K562 (cell line): ENCODE measurements around the gene PPIH. TPM values are rescaled to one million over a fixed set of nuclear protein-coding genes. Genes with fewer than 3 reads are reported as not detected.
"Not testable (repeated sequence)": the region's sequence is repeated elsewhere in the genome, so short reads cannot be mapped to it uniquely, and the experiment has no call there.

Source experiments
- ATAC-seq: fragments of 200-7000 bp; cut with Tn5 transposase; 3 replicates; pipeline ENCODE4 v1.9.1; 2020; ENCODE audit warnings: moderate library complexity
- BruUV-seq: library from RNA; stranded (reverse); fragments of 400-500 nt; replicated peaks from 2 replicates; lab custom pipeline; 2021; lab: Mats Ljungman, UMichigan
- CTCF ChIA-PET: fragments of 300-600 bp; formaldehyde crosslinking; extraction: SDS; loops from one replicate; lab custom pipeline; 2021; ENCODE audit warnings: low intra/inter-chr PET ratio; lab: Yijun Ruan, JAX
- POLR2A ChIA-PET: fragments of 300-600, 350-650 bp; sonication (Branson Sonifier 250); formaldehyde crosslinking; extraction: SDS; loops from one replicate; lab custom pipeline; 2021; ENCODE audit warnings: antibody characterized with exemption, inconsistent platforms; lab: Yijun Ruan, JAX
- DNase-seq, 4 experiments: peaks; one replicate each; pipeline versions ENCODE4 v3.0.0 to v3.0.0-alpha.2; 2011 to 2018; ENCODE audit warnings: low spot score in 3 of 4, mixed read lengths in 3 of 4; ENCODE audit errors: extremely low read depth in 1 of 4
- FAIRE-seq: peaks from 2 replicates; lab custom pipeline; 2011; peaks lifted over from hg19 to GRCh38; lab: Jason Lieb, UNC
- H2AFZ ChIP-seq: 2 replicates; pipeline ENCODE4 v1.6.0; 2011; ENCODE audit warnings: low read depth, low read length, control low read depth, inconsistent platforms
- H3K27ac ChIP-seq: fragments of 200-600 bp; 3 replicates; pipeline ENCODE4 v1.8.0; 2011; ENCODE audit warnings: low read depth, mild to moderate bottlenecking, control low read depth, inconsistent platforms, low read length, moderate library complexity, mixed read lengths; ENCODE audit errors: extremely low read depth
- H3K27me3 ChIP-seq, 2 experiments: fragments of 300-600 bp in 1 of 2; 2 replicates in 1 of 2; 3 replicates in 1 of 2; pipeline versions ENCODE4 v1.6.0 to v1.8.0; 2011; ENCODE audit warnings: inconsistent platforms in 2 of 2, low read length in 2 of 2, mild to moderate bottlenecking in 1 of 2, mixed read lengths in 1 of 2, moderate library complexity in 1 of 2; ENCODE audit not compliant: control insufficient read depth in 2 of 2, insufficient read depth in 2 of 2
- H3K36me3 ChIP-seq: fragments of 300-600 bp; 3 replicates; pipeline ENCODE4 v1.8.0; 2011; ENCODE audit warnings: mild to moderate bottlenecking, low read length, inconsistent platforms; ENCODE audit not compliant: control insufficient read depth, insufficient read depth
- H3K4me1 ChIP-seq, 2 experiments: fragments of 200-600 bp in 1 of 2; replicated peaks in 1 of 2; 2 replicates in 1 of 2; 3 replicates in 1 of 2; pipeline versions ENCODE4 v1.5.1 to v1.8.0; 2011; ENCODE audit warnings: inconsistent platforms in 2 of 2, low read length in 2 of 2, mild to moderate bottlenecking in 1 of 2, mixed read lengths in 1 of 2, moderate library complexity in 1 of 2; ENCODE audit not compliant: control insufficient read depth in 2 of 2, insufficient read depth in 2 of 2
- H3K4me2 ChIP-seq: 2 replicates; pipeline ENCODE4 v1.6.1; 2011; ENCODE audit warnings: low read length, control low read depth, inconsistent platforms, mixed read lengths; ENCODE audit not compliant: insufficient read depth
- H3K4me3 ChIP-seq: fragments of 200-600 bp; sonication (generic), shearing (Covaris generic); 2 replicates; pipeline ENCODE4 v1.5.1; 2016; ENCODE audit warnings: control low read depth, inconsistent platforms
- H3K79me2 ChIP-seq: fragments of 200-600 bp; 3 replicates; pipeline ENCODE4 v1.8.0; 2011; ENCODE audit warnings: low read length, inconsistent platforms; ENCODE audit not compliant: control insufficient read depth, insufficient read depth
- H3K9ac ChIP-seq, 2 experiments: 2 replicates each; pipeline versions ENCODE4 v1.6.0 to v1.6.1; 2011; ENCODE audit warnings: low read depth in 2 of 2, low read length in 2 of 2, control low read depth in 1 of 2, inconsistent platforms in 1 of 2, mild to moderate bottlenecking in 1 of 2, mixed read lengths in 1 of 2; ENCODE audit not compliant: insufficient read depth in 1 of 2
- H3K9me1 ChIP-seq: one replicate; pipeline ENCODE4 v1.6.0; 2011; ENCODE audit warnings: inconsistent platforms, mild to moderate bottlenecking, low read length, moderate library complexity; ENCODE audit not compliant: control insufficient read depth, insufficient read depth
- H3K9me3 ChIP-seq: replicated peaks from 2 replicates; pipeline ENCODE4 v1.5.1; 2011; ENCODE audit warnings: low read depth, low read length, inconsistent platforms; ENCODE audit not compliant: control insufficient read depth, insufficient read depth
- H4K20me1 ChIP-seq: replicated peaks from 2 replicates; pipeline ENCODE4 v1.6.1; 2011; ENCODE audit warnings: low read length, inconsistent platforms, mixed read lengths; ENCODE audit not compliant: control insufficient read depth, insufficient read depth
- EWSR1 ChIP-seq: fragments of 450-650 bp; IDR thresholded peaks from 2 replicates; pipeline ENCODE4 v1.6.1; 2018; ENCODE audit warnings: borderline replicate concordance, mild to moderate bottlenecking, low read depth, moderate library complexity; ENCODE audit not compliant: partially characterized antibody
- GATAD2B ChIP-seq: fragments of 450-650 bp; IDR thresholded peaks from 2 replicates; pipeline ENCODE4 v1.6.1; 2017; ENCODE audit warnings: mild to moderate bottlenecking, borderline replicate concordance
- HINFP ChIP-seq: fragments of 450-650 bp; conservative IDR thresholded peaks from 2 replicates; pipeline ENCODE4 v1.6.1; 2016; ENCODE audit warnings: missing genetic modification characterization, low read depth, mild to moderate bottlenecking, control low read depth, missing compliant biosample characterization
- MXI1 ChIP-seq: IDR thresholded peaks from 2 replicates; pipeline ENCODE4 v1.6.1; 2011; ENCODE audit warnings: low read depth, mild to moderate bottlenecking, improper control_type of control experiment, low read length
- PHF21A ChIP-seq: fragments of 450-650 bp; IDR thresholded peaks from 2 replicates; pipeline ENCODE4 v1.6.1; 2017; ENCODE audit warnings: low read depth, borderline replicate concordance
- POLR2AphosphoS5 ChIP-seq: IDR thresholded peaks from 2 replicates; pipeline ENCODE4 v1.6.1; 2011; ENCODE audit warnings: mild to moderate bottlenecking, low read depth, low read length, moderate library complexity; ENCODE audit not compliant: control insufficient read depth, insufficient read depth
- SMAD3 ChIP-seq: fragments of 450-650 bp; formaldehyde crosslinking; conservative IDR thresholded peaks from 2 replicates; pipeline ENCODE4 v1.4.0; 2020; ENCODE audit warnings: mild to moderate bottlenecking
- SMARCC2 ChIP-seq: fragments of 450-650 bp; IDR thresholded peaks from 2 replicates; pipeline ENCODE4 v1.6.1; 2017; ENCODE audit warnings: antibody characterized with exemption, moderate library complexity, mild to moderate bottlenecking, low read depth
- ZNF121 ChIP-seq: sonication (generic); formaldehyde crosslinking; conservative IDR thresholded peaks from 2 replicates; pipeline ENCODE4 v1.8.0; 2022; ENCODE audit warnings: missing genetic modification reagents
- ZNF316 ChIP-seq: fragments of 450-650 bp; IDR thresholded peaks from 2 replicates; pipeline ENCODE4 v1.6.1; 2016
- WGBS: fragments of 100-300 bp; shearing (Covaris generic); methylation state at CpG from one replicate; pipeline ENCODE4 v1.1.6; 2016; ENCODE audit warnings: low coverage, mixed read lengths; ENCODE audit not compliant: insufficient coverage; ENCODE audit errors: missing lambda C conversion rate; 5-methylcytosine and 5-hydroxymethylcytosine counted together
- in situ Hi-C: fragments of 300-500 bp; cut with MboI; formaldehyde crosslinking; loops from 4 replicates; pipeline ENCODE4 v1.15.0; 2018; ENCODE audit warnings: inconsistent platforms, mixed read lengths
- intact Hi-C: fragments of 100-400 bp; cut with micrococcal nuclease; formaldehyde crosslinking; loops from 2 replicates; pipeline ENCODE4 v1.14.2; 2022
- polyA plus RNA-seq, 8 experiments: library from polyadenylated mRNA; depleted of rRNA in 4 of 8; stranded (reverse) in 5 of 8; unstranded in 3 of 8; fragments of >200 nt; fragmentation: Nextera tagmentation in 2 of 8; fragmentation: Illumina TruSeq in 1 of 8; extraction: Ambion mirVana in 2 of 8; extraction: Trizol in 1 of 8; gene quantifications; 2 replicates each; pipeline versions ENCODE4 v1.2.1 to v1.2.3, GENCODE V29; 2011 to 2014; ENCODE audit warnings: inconsistent platforms in 1 of 8, missing spikeins in 1 of 8
- total RNA-seq, 7 experiments: library from RNA; depleted of rRNA in 6 of 7; stranded (reverse); fragments of >200 nt in 6 of 7; fragmentation: Illumina TruSeq in 2 of 7; extraction: Trizol in 2 of 7; gene quantifications; 2 replicates each; pipeline versions ENCODE4 v1.2.1 to v1.2.3, GENCODE V29; 2011 to 2021; ENCODE audit warnings: low replicate concordance in 1 of 7

Gene PPIH
- total and polyA plus RNA-seq, 9 of the 15 experiments (the other 6 are each of a cell fraction or from before 2014, with no cell fraction given), result 197 to 470 (median 277) TPM

- no peak for TF ChIP-seq HINFP
- TF ChIP-seq EWSR1, result no peak
- no peak for TF ChIP-seq SMAD3 (CRISPR knock-in tag)
- no peak for TF ChIP-seq SMARCC2
- TF ChIP-seq ZNF316, result no peak
- TF ChIP-seq MXI1, result no peak
- TF ChIP-seq GATAD2B, result no peak
- TF ChIP-seq PHF21A, result no peak
- TF ChIP-seq POLR2AphosphoS5, result no peak
Measured at GRCh38 chr1:42620307-42620706, 37.9 kb upstream of the PPIH start (continued).

GRCh38 chr1:42621180-42621579, 37.0 kb upstream of the PPIH start:
- H3K79me2 ChIP-seq, H3K4me2 ChIP-seq, CTCF ChIA-PET, H4K20me1 ChIP-seq, H3K4me3 ChIP-seq, BruUV-seq, in situ Hi-C loops, H3K27ac ChIP-seq, intact Hi-C loops, FAIRE-seq: not testable (repeated sequence)
- H3K27me3 ChIP-seq, result peaks cover 5 to 14% of the 10 kb centered on the region in 2 experiments; a peak in 4 of 5 replicates
- TF ChIP-seq ZNF121, result peak; percentile 54; the same call in 1 of the 2 replicates
- TF ChIP-seq, all 486 proteins: peak for 1; not testable (repeated sequence) for 485
- WGBS, result 13% methylated on average over 4 of the region's 4 CpGs
- not testable (repeated sequence) for ATAC-seq, H3K4me1 ChIP-seq, H3K9me3 ChIP-seq, H3K9me1 ChIP-seq, H2AFZ ChIP-seq, DNase-seq, H3K36me3 ChIP-seq, H3K9ac ChIP-seq
- POLR2A ChIA-PET, result interaction anchor here (1.1 kb wide), 1 partner anchor 37 kb away, joined by 3 read pairs; the partner anchor contains the start of gene PPIH
